GM12891 (cell line): ENCODE results near the gene HCK.
A peak's percentile ranks its signal among the peaks of the same experiment; 100 is the strongest.

ENCODE experiments used
- DNase-seq: peaks from one replicate; pipeline ENCODE4 v3.0.0; 2011; ENCODE audit warnings: low spot score; ENCODE audit not compliant: insufficient read length
- FAIRE-seq: peaks from 2 replicates; lab custom pipeline; 2011; peaks lifted over from hg19 to GRCh38; lab: Jason Lieb, UNC
- PAX5 ChIP-seq: IDR thresholded peaks from 2 replicates; pipeline ENCODE4 v1.6.1; 2011; ENCODE audit warnings: low read length, moderate library complexity, mild to moderate bottlenecking; ENCODE audit not compliant: insufficient read depth, severe bottlenecking
- POLR2A ChIP-seq: IDR thresholded peaks from 2 replicates; pipeline ENCODE4 v1.6.1; 2011; ENCODE audit warnings: low read depth, low read length, control low read depth
- POLR2AphosphoS5 ChIP-seq: IDR thresholded peaks from 2 replicates; pipeline ENCODE4 v1.6.1; 2011; ENCODE audit warnings: low read depth, low read length, control low read depth
- POU2F2 ChIP-seq: IDR thresholded peaks from 2 replicates; pipeline ENCODE4 v1.6.1; 2011; ENCODE audit warnings: low read depth, mild to moderate bottlenecking, control low read depth, low read length, moderate library complexity
- SPI1 ChIP-seq: IDR thresholded peaks from 2 replicates; pipeline ENCODE4 v1.6.1; 2011; ENCODE audit warnings: low read depth, low read length, control low read depth
- TAF1 ChIP-seq: IDR thresholded peaks from 2 replicates; pipeline ENCODE4 v1.6.1; 2011; ENCODE audit warnings: low read depth, low read length, control low read depth

Gene HCK

DNA sequence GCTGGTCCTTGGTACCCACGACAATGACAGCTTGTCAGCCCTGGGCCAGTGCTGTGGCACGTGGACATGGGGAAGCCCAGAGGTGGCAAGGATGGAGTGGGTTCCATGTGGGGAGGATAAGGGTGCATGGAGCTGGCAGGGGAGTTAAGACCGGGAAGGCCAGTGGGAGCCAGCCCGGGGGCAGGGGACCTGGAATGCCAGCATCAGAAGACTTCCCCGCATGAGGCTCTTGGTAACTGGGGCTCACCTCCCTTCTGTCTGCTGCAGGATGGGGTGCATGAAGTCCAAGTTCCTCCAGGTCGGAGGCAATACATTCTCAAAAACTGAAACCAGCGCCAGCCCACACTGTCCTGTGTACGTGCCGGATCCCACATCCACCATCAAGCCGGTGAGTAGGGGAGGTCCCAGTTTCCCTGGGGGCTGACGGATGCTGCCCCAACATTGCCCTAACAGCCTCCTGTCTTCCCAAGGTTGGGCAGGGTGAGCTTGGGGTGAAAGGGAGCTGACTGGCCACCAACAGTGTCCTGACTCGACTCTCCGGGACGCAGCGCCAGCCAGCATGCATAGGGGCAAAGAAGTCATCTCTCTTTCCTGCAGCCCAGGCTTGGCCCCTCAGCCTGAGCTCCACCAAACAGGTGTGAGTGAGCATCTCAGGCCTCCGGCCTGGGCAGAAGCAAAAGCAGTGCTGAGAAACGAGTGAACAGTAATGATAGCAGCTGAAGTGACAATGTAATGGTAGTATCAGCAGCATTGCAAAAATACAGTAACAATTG lies 19.5 kb downstream of the HCK start:
- DNase-seq = no peak
- TF ChIP-seq SPI1 = no peak
- TF ChIP-seq PAX5 = no peak
- no peak for TF ChIP-seq POLR2AphosphoS5
- TF ChIP-seq POLR2A = no peak
- no peak for TF ChIP-seq POU2F2
- no peak for TF ChIP-seq TAF1
- no peak for FAIRE-seq

DNA sequence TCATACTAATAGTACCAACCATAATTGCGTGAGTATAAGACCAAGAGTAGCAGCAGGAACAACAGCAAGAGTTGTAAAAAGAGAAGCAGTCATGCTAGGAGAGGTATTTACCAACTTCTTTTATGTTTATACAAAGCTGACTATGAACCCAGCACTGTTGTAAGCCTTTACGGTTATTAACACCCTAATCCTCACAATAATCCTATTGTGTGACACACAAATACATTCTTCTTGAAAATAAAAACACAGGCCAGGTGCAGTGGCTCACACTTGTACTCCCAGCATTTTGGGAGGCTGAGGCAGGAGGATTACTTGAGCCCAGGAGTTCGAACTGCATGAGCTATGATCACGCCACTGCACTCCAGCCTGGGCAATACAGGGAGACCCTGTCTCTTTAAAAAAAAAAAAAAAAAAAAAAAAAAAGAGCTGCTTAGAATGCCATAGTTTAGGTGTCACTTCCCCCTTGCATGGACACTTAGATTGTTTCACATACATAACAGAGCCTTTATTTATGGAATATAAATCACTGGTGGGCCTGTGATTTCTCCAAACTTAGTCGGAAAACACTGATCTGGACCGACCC lies 20.2 kb downstream of the HCK start:
- DNase-seq = no peak
- TF ChIP-seq POU2F2 = no peak
- FAIRE-seq = no peak

GRCh38 chr20:32075534-32075933 lies 23.5 kb downstream of the HCK start:
- DNase-seq (no peak), FAIRE-seq (no peak)
- no peak for TF ChIP-seq POLR2A
- no peak for TF ChIP-seq POLR2AphosphoS5
- no peak for TF ChIP-seq TAF1
- no peak for TF ChIP-seq SPI1
- TF ChIP-seq POU2F2 = no peak
- no peak for TF ChIP-seq PAX5

DNA sequence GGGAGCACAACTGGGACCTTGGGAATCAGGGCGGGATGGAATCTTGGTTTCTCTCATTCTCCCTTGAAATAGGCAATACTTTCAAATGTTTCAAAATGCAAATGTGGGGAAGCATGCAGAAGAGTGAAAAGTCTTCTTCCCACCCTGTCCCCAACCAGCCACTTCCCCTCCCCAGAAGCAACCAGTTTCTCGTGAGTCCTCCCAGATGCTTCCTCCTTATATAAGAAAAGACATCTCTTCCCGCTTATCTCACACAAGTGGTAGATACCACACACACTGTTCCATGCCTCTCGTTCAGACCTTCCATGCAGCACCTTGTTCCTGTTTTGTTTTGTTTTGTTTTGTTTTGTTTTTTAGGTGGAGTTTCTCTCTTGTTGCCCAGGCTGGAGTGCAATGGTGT lies 25.1 kb downstream of the HCK start:
- FAIRE-seq (no peak), DNase-seq (no peak)
- no peak for TF ChIP-seq POU2F2
- TF ChIP-seq SPI1 = 0 out of 2 replicates have a peak, but pooled peaks have one; percentile 3

- TF ChIP-seq TAF1 = no peak
- no peak for TF ChIP-seq POLR2AphosphoS5
- TF ChIP-seq PAX5 = no peak
- TF ChIP-seq POU2F2 = no peak
- TF ChIP-seq POLR2A = no peak
- TF ChIP-seq SPI1 = no peak
- DNase-seq (no peak), FAIRE-seq (no peak)
Measured at GRCh38 chr20:32078322-32078721, 26.3 kb downstream of the HCK start.

GRCh38 chr20:32078791-32079190 lies 26.7 kb downstream of the HCK start:
- TF ChIP-seq PAX5 = no peak
- no peak for TF ChIP-seq POLR2A
- no peak for TF ChIP-seq POU2F2
- no peak for TF ChIP-seq TAF1
- TF ChIP-seq POLR2AphosphoS5 = no peak
- TF ChIP-seq SPI1 = no peak
- FAIRE-seq (no peak), DNase-seq (no peak)

- DNase-seq = no peak
- FAIRE-seq = no peak
Measured at GRCh38 chr20:32079655-32080109, 27.6 kb downstream of the HCK start.

GRCh38 chr20:32080783-32081182 lies 28.7 kb downstream of the HCK start:
- no peak for TF ChIP-seq SPI1
- no peak for TF ChIP-seq PAX5
- no peak for TF ChIP-seq TAF1
- TF ChIP-seq POLR2AphosphoS5 = no peak
- TF ChIP-seq POU2F2 = no peak
- TF ChIP-seq POLR2A = no peak
- FAIRE-seq = no peak

More at GRCh38 chr20:32079655-32080109, 27.6 kb downstream of the HCK start:
- no peak for TF ChIP-seq POU2F2
- TF ChIP-seq TAF1 = no peak
- no peak for TF ChIP-seq POLR2AphosphoS5
- TF ChIP-seq SPI1 = no peak
- TF ChIP-seq POLR2A = no peak
- TF ChIP-seq PAX5 = no peak

GRCh38 chr20:32083469-32083868 lies 31.4 kb downstream of the HCK start:
- no peak for FAIRE-seq
- TF ChIP-seq POLR2AphosphoS5 = no peak
- no peak for TF ChIP-seq SPI1
- no peak for TF ChIP-seq TAF1
- TF ChIP-seq POU2F2 = no peak
- TF ChIP-seq PAX5 = no peak
- TF ChIP-seq POLR2A = no peak
- no peak for DNase-seq

More at GRCh38 chr20:32080783-32081182, 28.7 kb downstream of the HCK start:
- no peak for DNase-seq

- FAIRE-seq (no peak), DNase-seq (no peak)
- TF ChIP-seq PAX5 = no peak
- no peak for TF ChIP-seq TAF1
- TF ChIP-seq POU2F2 = no peak
- TF ChIP-seq POLR2A = no peak
- no peak for TF ChIP-seq POLR2AphosphoS5
- no peak for TF ChIP-seq SPI1
Measured at GRCh38 chr20:32087070-32087469, 35.0 kb downstream of the HCK start.
